Prostate gland (tissue), 2 donors: ENCODE data around the gene C1QA.

Experiments used
- POLR2AphosphoS5 ChIP-seq: sonication (generic); formaldehyde crosslinking; IDR thresholded peaks from one replicate; pipeline ENCODE4 v1.6.1; 2017; ENCODE audit warnings: antibody characterized with exemption
- TF ChIP-seq, protein P1 (sequence below), 4 experiments: fragments of 200-600 bp in 2 of 4; fragments of 450-650 bp in 2 of 4; sonication (generic) in 2 of 4; IDR thresholded peaks; 1 replicate in 3 of 4; 2 replicates in 1 of 4; pipeline ENCODE4 v1.5.1; 2016 to 2019; ENCODE audit warnings: antibody characterized with exemption in 4 of 4, mild to moderate bottlenecking in 2 of 4, moderate library complexity in 2 of 4

DNA sequence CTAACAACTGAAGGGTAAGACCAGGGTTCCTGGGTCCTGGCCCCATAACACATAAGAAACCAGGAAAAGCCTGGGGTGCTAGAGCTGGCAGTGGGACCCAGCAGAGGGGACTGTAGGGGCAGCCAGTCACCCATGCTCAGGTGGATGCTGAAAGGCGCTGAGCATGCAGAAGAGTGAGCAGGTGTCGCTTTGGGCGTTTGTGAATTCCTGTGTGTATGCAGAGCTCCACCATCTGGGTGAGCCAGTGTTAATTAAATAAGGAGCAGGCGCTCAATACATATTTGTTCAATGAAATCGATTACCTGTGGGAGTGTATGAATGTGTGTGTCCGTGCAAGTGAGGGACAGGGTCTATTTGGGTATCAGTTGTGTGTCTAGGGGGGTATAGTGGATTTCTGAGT lies 499 bp downstream of the C1QA start:
- TF ChIP-seq, protein P1, sequence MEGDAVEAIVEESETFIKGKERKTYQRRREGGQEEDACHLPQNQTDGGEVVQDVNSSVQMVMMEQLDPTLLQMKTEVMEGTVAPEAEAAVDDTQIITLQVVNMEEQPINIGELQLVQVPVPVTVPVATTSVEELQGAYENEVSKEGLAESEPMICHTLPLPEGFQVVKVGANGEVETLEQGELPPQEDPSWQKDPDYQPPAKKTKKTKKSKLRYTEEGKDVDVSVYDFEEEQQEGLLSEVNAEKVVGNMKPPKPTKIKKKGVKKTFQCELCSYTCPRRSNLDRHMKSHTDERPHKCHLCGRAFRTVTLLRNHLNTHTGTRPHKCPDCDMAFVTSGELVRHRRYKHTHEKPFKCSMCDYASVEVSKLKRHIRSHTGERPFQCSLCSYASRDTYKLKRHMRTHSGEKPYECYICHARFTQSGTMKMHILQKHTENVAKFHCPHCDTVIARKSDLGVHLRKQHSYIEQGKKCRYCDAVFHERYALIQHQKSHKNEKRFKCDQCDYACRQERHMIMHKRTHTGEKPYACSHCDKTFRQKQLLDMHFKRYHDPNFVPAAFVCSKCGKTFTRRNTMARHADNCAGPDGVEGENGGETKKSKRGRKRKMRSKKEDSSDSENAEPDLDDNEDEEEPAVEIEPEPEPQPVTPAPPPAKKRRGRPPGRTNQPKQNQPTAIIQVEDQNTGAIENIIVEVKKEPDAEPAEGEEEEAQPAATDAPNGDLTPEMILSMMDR (IDR thresholded peaks at IDR 0.05), result no peak
- no peak for TF ChIP-seq POLR2AphosphoS5
